GM18517 (cell line): ENCODE data around the gene ADD1.

ENCODE experiments used
- ATAC-seq: cut with Tn5 transposase; IDR thresholded peaks from one replicate; pipeline ENCODE4 v1.9.1; 2021; ENCODE audit warnings: mild to moderate bottlenecking, moderate library complexity; ENCODE audit not compliant: unreplicated experiment

The ADD1 gene

DNA sequence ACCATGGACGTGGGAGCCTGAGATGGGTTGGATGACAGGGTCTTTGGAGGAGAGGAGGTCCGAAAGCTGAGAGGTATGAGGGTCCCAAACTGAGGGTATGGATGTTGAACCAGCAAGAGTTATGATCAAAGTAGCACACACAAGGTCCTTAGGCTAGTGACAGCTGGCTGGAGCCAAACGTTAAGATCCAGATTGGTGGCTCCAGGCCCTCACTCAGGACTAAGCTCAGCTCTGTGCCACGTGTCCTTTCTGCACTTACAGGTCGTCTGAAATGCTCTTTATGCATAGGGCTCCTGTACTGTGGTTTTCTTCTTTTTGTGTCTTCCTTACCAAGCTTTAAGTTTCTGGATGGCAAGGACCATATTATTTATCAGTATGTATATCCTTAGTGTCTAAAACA, 35.4 kb downstream of the ADD1 start:
- no peak for ATAC-seq

DNA sequence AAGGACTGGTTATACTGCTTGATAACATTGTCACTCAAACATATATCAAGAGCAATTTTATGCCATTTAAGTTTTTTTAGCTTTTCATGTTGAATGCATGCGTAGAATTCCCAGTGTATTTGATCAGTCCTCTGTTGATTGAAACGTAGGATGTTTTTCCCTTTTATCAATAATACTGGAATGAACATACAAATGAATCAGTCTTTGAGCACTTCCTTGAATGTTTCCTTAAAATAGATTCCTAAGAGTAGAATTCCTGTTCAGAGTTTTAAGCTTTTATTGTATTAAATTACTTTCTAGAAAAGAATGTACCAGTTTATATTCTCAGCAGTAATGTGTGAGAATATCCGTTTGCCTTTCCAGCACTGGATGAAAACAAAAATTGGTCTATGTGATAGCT, 37.8 kb downstream of the ADD1 start:
- ATAC-seq: no peak

DNA sequence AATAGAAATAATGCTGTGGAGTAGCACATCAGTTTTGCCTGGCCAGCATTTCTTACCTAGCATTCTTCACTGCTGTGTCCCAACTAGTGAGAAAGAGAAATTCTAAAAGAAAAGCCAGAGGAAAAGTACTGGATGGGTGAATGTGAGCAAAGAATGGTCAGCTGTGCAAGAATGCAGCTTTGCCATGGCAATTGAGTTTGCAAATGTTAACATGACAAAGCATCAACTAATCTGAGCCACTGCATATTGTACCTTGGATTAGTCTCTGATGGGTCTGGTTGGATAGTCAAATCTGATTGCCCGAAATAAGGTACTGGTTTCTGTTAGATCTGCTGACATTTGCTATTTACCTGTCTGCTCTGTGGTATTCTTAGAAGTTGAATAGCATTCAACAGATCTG, 38.7 kb downstream of the ADD1 start:
- ATAC-seq: no peak

DNA sequence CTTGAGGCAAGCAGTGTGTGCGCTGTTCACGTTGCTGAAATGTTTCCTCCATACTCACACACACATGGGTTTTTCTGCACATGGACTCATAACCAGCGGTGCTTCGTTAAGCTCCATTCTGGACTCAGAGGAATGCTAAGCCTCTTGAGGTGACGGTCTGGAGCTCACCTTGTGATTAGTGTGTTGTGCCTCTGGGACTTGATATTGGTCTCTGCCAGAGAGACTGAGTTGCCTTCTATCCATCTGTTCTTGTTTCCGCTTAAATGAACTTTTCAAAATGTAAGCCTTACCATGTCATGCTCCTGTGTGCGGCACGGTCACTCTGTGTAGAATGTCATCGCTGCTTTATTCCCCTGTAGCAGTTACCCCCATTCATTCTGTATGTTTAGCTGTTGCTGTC, 42.5 kb downstream of the ADD1 start:
- ATAC-seq: no peak

DNA sequence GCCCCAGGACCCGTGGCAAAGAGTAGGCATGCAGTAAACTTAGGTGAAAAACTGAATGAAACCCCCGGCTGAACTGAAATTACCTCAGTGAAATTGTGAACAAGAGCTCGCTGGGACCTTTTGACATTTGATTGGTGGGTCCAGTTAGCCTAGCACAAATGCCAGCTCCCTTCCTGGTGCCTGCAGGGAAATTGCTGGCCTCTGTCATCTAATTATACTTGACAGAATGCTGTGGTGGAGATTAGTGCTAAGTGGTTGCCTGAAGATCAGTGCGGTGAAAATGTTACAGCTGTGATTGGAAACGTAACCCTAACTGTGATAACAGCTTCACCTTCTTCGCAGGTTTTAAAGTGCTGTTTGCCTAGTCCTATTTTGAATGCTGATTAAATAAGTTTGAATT, 43.0 kb downstream of the ADD1 start:
- ATAC-seq: no peak

DNA sequence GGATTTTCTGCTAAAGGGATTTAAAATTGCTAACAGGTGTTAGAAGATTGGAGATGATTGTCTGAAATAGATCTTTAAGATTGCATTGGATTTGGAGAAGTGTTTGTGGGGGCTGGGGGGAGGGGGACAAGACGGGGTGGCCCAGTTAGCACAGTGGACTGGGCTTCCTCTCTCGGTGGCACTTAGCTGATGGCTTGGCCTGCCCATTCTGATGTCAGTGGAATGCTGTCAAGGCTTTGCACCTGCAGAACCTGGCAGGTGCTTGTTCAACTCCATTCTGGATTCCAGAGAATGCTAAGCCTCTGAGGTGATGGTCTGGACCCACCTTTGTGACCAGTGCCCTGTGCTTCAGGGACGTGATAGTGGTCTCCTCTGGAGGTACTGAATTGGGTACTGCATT, 43.7 kb downstream of the ADD1 start:
- no peak for ATAC-seq

DNA sequence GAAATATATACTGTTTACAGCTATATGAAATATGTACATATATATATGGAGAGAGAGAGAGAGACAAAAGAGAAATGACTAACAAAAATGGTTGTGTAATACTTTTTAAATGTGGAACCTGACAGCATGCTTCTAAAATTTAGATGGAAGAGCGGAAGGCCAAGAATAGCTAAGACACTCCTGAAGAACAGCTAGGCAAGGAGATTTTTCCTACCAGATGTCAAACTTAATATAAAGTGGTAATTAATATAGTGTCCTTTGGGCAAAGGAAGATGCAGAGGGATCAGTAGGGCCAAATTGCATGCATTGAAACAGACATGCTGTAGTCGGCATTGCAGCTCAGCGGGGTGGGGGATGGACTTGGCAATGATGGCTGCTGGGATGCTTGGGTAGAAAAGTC, 45.2 kb downstream of the ADD1 start:
- ATAC-seq: no peak

DNA sequence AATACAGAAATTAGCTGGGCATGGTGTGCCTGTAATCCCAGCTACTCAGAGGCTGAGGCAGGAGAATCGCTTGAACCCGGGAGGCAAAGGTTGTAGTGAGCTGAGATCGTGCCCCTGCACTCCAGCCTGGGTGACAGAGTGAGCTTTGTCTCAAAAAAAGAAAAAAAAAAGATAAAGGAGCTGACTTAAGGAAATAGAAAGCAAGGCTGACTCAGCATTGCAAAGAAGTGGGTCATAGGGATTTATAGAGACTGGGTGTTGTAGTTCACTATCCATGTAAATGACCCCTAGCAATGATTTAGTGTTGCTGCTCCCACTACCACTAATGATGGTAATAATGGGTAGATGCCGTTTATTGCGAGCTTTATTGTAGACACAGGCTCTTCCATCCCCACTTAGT, 47.6 kb downstream of the ADD1 start:
- no peak for ATAC-seq

DNA sequence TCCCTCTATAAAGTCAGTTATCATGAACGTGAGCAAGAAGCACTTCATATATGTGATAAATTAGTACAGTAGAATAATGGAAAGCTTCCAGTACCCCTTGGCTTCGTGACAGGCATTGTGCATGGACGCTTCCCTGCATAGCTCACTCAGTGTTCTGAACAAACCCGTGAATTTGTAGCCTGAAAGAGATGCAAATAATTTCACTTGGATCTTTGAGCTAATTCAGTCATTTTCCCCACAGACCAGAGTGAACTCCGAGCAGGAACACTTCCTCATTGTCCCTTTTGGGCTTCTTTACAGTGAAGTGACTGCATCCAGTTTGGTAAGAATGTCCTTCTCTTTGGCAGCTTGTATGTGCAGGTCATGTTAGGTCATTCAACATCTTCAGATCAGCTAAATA, 50.1 kb downstream of the ADD1 start:
- no peak for ATAC-seq

DNA sequence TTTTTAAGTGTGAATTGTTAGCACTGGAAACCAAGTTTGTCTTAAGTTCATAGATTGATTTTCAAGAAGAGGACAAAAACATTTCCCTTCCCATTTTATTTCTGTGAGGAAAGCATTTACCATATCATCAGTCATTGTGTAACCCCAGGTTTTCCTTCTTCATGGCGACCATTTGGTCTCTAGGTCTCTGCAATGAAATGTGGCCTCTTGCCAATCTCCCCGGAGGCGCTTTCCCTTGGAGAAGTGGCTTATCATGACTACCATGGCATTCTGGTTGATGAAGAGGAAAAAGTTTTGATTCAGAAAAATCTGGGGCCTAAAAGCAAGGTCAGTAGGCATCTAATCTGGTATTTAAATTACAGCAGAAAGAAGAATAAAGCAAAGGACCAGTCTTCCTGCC, 54.4 kb downstream of the ADD1 start:
- ATAC-seq: no peak

DNA sequence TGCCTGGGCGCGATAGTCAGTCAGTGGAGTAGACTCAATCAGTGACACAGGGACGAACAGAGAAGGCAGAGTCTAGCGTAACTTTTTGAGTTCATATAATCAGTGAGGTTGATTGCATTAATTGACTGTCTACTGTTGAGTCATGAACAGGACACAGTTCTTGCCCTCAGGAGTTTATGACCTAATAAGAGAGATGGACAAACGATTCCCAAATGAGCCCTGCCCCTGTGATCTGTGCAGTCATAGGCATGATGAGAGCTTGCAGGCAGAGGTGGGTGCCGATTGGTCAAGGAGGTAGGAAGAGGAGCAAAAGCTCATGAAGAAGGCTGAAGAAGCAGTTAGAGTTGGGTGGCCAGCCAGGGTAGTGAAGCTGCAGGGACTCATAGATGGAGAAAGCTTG, 57.1 kb downstream of the ADD1 start:
- no peak for ATAC-seq

DNA sequence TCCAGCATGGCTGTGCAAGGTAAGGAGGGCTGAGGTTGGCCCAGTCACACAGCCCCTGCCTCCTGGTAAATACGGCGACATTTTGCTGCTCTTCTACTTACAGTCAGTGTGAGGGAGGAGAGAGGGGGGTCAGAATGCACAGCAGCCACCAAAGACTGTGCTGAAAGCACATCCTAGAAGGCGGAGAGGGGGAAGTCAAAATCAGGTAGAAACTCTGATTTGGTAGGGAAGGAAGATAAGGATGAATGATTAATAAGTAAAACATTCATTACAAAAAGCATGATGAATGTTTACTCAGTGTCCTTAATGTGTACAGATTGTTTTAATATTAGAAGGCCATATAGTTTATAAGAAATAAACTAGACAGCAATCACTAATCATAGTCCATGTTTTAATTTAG, 57.5 kb downstream of the ADD1 start:
- no peak for ATAC-seq

DNA sequence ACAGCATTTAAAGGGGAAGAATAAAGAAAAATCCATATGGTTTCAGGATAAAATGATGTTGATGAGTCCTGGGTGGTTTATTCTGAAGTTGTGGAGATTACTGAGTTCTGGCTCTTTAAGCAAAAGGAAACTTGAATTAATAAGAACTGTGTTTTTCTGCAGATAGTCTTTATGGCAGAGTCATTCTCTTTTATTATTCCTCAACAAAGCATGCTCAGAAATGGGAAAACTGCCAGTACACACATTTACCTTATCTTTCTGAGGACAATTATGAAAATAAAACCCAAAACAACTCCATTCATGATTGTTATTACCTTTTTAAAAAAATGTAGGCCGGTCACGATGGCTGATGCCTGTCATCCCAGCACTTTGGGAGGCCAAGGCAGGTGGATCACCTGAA, 58.5 kb downstream of the ADD1 start:
- ATAC-seq: no peak

DNA sequence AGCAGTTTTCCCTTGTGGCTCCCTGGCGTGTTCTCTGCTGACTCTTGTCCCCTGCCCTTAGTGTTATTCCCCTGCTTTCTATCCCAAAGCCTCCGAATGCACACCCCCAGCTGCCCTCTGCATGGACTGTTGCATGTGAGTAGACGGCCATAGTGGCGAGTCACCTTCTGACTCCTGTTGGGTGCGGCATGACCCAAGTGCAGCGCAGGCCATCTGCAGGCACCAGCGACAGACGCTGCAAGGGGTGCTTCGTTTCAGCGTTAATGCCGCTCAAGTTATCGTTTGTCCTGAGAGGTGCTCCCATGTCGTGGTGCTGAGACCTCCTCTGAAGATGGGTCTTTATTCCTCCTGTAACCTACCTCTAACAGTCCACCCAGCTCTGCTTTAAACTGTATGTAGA, 61.9 kb downstream of the ADD1 start:
- ATAC-seq: no peak

DNA sequence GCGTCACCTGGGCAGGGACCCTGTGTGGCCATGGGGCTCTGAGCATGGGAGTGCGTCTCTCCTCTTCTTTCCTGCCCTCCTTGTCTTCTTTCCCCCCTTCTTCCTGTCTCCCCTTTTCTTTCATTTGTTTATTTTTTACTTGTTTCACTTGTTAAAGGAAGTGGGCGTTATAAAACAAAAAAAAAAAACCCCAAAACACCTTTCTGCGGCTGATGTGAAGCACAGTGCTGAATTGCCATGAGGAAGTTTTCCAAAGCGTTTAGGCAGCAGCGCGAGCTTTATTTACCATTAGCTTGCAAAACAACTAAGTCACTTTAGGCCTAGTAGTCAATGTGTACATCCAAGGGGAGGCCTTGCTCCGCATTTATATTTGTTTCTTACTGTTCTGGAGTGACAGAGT, 62.6 kb downstream of the ADD1 start:
- no peak for ATAC-seq

DNA sequence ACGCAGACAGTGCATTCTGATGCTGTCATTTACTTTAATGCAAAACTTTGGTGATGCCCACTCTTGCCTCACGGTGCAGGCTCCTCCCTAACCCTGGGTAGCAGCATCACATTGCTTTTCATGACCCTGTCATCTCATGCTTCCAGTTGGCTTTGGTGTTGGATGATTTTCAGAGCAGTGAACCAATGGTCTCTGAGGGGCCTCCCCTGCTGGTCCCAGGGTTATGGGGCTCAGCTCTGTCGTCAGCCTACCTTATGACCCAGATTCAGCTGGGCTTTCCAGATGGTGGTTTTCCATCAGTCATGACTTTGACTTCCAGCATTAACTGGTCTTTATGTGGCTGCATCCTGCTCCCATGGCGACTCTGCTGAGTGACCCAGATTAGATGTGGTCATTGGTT, 63.6 kb downstream of the ADD1 start:
- no peak for ATAC-seq

DNA sequence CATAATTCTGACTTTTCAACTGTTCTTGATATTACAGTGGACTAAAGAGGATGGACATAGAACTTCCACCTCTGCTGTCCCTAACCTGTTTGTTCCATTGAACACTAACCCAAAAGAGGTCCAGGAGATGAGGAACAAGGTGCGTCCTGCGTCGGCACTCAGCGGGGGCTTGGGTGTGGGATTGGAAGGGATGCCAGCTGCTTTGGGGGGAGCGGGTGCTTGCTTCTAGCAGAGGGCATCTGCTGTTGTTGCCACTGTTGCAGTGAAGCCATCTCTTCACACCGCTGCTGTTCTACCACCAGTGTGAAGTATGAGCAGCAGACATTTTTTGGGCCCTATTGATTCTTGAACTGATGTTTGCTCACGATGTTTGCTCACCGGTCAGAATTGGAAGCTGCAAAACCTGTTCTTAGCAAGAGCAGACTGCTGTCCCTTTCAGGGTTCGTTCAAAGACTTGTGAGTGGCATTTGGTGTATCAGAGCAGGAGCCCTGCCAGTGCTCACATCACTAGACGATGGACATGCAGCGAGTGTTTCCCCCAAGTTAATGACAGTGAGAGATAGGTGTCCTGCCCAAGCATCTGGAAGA, 64.2 kb downstream of the ADD1 start:
- ATAC-seq: no peak

DNA sequence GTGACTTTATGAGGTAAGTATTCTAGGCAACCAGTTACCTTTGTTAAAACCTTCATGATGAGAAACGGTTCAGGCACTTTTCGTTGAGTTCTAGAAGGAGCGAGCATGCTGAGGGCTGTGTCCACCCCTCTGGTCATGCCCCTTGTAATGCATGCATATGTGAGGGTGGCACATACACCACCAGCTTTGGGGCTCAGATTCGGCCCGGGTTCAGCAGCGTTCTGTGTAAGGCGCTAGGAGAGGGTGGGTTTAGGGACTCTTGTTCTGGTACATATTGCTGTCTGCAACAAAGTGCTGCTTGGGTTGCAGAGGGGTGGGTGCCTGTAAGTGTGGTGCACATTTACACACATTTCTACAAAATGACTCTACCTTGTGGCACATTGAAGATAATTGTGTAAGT, 65.0 kb downstream of the ADD1 start:
- no peak for ATAC-seq

DNA sequence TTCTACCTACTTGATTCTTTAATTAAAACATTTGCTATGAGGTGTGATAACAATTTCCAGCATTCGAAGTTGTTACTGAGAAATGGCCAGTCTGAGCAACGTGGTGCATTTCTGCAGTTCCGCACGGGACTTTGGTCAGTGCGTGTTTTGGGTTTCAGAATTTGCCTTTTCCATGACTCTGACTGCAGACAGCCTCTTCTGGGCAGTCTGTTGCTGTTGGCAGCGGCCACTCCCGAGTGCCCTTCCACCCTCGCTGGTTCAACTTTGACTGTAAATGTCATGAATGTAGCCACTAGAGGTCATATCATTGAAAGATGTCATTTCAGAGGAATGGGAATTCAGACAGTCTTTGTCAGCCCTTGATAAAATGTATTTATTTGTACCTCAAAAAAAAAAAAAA, 65.9 kb downstream of the ADD1 start:
- no peak for ATAC-seq

DNA sequence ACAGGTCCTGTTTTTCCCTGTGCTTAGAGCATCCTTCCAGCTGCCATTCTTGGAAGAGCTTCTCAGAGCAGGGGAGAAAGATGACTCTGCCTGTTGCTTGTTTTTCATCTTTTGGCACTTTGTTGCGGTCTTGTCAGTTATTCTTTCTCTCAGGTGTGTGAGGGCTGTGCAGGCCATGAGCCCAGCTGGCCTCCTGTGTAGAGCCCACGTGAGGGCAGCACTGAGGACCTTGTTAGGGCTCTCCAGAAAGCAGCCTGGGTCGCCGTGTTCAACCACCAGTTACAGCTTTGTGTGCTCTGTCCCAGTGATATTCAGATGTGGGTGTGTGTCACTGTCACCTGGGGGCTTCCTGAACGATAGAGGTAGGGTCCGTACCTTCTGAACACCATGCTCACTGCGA, 66.8 kb downstream of the ADD1 start:
- no peak for ATAC-seq

DNA sequence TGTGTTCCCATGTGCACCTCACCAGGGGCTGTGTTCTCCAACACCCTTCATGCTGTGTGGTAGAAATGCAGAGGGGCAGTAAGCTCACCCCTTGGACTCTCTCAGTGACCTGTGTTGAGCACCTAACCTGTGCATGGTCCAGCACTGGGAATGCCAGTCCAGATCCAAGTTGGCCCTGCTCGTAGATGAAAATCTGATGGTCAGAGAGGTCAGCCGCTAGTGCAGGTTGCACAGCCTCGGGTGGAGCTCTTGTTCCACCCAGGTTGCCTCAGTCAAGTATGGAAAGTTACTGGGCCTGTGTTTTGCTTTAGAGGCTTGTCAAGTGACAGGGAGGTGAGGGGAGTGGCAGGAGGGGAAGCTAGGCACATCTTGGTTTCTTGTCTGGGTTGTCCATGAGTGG, 68.2 kb downstream of the ADD1 start:
- no peak for ATAC-seq

DNA sequence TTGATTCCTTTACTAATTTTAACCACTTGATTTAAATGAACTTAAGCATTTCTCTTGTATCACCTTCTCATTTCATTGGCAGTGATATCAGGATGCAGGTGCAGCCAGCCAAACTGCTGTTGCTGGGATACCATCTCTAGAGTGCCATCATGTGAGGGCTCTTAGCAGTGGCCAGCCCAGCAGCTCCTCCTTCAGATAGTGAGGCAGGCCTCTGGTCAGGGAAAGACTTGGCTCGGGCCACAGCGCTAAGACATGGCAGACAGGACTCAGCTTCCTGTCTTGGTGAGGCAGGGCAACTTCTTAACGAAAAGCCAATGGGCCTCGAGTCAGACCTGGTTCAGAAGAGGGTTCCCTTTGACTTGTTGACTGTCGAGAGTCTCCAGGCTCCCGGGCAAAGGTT, 69.5 kb downstream of the ADD1 start:
- no peak for ATAC-seq

DNA sequence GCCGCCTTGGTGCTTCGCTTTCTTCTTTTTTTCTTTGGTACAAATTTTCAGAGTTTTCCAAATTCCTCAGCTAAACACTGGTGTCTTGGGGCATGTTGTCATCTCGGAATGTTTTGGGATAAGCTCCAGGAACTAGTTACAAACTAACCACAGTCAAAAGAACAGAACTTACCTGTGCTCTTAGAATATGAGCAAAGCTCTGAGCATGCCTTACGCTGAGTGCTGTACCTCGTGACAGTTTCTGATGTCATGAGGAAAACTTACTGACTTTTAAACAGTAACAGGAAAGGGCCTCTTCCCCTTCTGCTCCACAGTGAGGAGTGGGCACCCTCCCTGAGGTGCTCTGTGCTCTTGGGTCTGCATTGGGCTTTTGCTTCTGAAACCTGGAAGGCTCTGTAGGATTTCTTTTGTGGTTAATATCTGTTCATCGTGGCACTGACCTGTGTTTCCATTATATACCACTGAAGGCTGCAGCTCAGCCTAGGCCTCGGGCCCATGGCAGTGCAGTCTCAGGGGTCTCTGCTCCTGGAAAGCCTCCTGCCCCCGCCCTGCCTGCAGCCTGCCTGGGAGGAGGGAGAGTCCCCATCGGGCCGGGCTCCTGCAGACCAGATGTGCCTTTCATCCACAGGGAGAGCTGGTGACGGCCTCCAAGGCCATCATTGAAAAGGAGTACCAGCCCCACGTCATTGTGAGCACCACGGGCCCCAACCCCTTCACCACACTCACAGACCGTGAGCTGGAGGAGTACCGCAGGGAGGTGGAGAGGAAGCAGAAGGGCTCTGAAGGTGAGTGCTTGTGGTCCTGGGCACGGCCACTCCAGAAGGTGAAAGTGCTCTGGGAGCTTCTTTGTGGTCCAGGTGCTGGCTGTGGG, 70.8 kb downstream of the ADD1 start:
- no peak for ATAC-seq
